ENCODE measurements around the gene CCNYL1.

DNA sequence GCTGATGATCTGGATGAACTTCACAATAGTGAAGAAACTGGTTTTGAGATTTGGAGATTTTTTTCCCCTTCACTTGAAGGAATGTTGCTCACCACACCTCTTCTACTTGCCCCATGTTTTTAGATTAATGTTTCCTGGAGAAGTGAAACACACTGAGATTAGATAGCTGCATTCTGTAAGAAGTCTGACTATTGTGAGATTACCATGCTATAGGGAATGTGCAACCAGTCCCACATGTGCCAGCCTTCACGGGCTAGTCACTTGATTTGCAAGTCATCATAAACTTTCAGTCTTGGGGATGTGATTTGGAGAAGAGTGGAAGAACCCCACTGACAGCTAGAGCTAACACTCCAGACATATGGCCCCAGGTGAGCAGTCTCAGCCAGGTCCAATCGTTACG is 7.4 kb upstream of the CCNYL1 start:
- TF ChIP-seq, protein P1, sequence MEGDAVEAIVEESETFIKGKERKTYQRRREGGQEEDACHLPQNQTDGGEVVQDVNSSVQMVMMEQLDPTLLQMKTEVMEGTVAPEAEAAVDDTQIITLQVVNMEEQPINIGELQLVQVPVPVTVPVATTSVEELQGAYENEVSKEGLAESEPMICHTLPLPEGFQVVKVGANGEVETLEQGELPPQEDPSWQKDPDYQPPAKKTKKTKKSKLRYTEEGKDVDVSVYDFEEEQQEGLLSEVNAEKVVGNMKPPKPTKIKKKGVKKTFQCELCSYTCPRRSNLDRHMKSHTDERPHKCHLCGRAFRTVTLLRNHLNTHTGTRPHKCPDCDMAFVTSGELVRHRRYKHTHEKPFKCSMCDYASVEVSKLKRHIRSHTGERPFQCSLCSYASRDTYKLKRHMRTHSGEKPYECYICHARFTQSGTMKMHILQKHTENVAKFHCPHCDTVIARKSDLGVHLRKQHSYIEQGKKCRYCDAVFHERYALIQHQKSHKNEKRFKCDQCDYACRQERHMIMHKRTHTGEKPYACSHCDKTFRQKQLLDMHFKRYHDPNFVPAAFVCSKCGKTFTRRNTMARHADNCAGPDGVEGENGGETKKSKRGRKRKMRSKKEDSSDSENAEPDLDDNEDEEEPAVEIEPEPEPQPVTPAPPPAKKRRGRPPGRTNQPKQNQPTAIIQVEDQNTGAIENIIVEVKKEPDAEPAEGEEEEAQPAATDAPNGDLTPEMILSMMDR (IDR thresholded peaks at IDR 0.05 in 8 of 11, conservative IDR thresholded peaks at IDR 0.05 in 3 of 11), result no peak
- TF ChIP-seq POLR2A (IDR thresholded peaks at IDR 0.05), result no peak
- TF ChIP-seq POLR2AphosphoS5 (IDR thresholded peaks at IDR 0.05), result no peak

Measured in spleen (tissue), 7 donors.